T follicular helper cell (primary cell): Measurements from ENCODE around the gene RSPH1.

Experiments
- DNase-seq: peaks from one replicate; pipeline ENCODE4 v3.0.0-alpha.2; 2020; ENCODE audit warnings: low read depth

RSPH1 gene

GRCh38 chr21:42513985-42514882, 18.2 kb upstream of the RSPH1 start:
- DNase-seq = peak; percentile 41

GRCh38 chr21:42513151-42513984, 17.3 kb upstream of the RSPH1 start, which contains the start of gene SLC37A1:
Gene SLC37A1, plus strand, starts transcription at chr21:42513852. Its CDS starts 4,603 bp downstream, at chr21:42518455.
- no peak for DNase-seq

GRCh38 chr21:42512346-42513034, 16.5 kb upstream of the RSPH1 start:
- no peak for DNase-seq

GRCh38 chr21:42509244-42509643, 13.2 kb upstream of the RSPH1 start:
- DNase-seq = no peak

- no peak for DNase-seq
Measured at GRCh38 chr21:42508371-42508770, 12.3 kb upstream of the RSPH1 start.

GRCh38 chr21:42507418-42507817, 11.4 kb upstream of the RSPH1 start:
- no peak for DNase-seq

- DNase-seq = no peak
Measured at GRCh38 chr21:42505090-42505726, 9.2 kb upstream of the RSPH1 start.

GRCh38 chr21:42503711-42504110, 7.7 kb upstream of the RSPH1 start:
- no peak for DNase-seq

GRCh38 chr21:42500736-42501135, 4.7 kb upstream of the RSPH1 start:
- no peak for DNase-seq

- no peak for DNase-seq
Measured at GRCh38 chr21:42500225-42500624, 4.2 kb upstream of the RSPH1 start.

GRCh38 chr21:42499444-42500112, 3.6 kb upstream of the RSPH1 start:
- DNase-seq = no peak

GRCh38 chr21:42498012-42498411, 2.0 kb upstream of the RSPH1 start:
- no peak for DNase-seq

- DNase-seq = no peak
Measured at GRCh38 chr21:42496839-42497202, 797 bp upstream of the RSPH1 start.

- DNase-seq = no peak
Measured at GRCh38 chr21:42495765-42496119, 282 bp downstream of the RSPH1 start.

GRCh38 chr21:42495027-42495426, 997 bp downstream of the RSPH1 start:
- DNase-seq = no peak

GRCh38 chr21:42493109-42494060, 2.6 kb downstream of the RSPH1 start:
- DNase-seq = no peak

GRCh38 chr21:42492201-42492600, 3.8 kb downstream of the RSPH1 start:
- DNase-seq = no peak

GRCh38 chr21:42491328-42491727, 4.7 kb downstream of the RSPH1 start:
- DNase-seq = no peak

GRCh38 chr21:42490720-42491119, 5.3 kb downstream of the RSPH1 start:
- DNase-seq = no peak

GRCh38 chr21:42489991-42490390, 6.0 kb downstream of the RSPH1 start:
- no peak for DNase-seq
